T-cell (primary cell): ENCODE results near the gene TMEM143. TPM values are rescaled to one million over a fixed set of nuclear protein-coding genes. Genes with fewer than 3 reads are reported as not detected.
A peak's percentile ranks its signal among the peaks of the same experiment; 100 is the strongest.

Experiments used
- ATAC-seq, 4 experiments: fragments of 200-7000 bp in 3 of 4; fragments of 150-1000 bp in 1 of 4; cut with Tn5 transposase; replicated peaks in 1 of 4; 1 replicate in 3 of 4; 2 replicates in 1 of 4; pipeline ENCODE4 v1.10.0; 2021; ENCODE audit warnings: moderate library complexity in 3 of 4, mild to moderate bottlenecking in 2 of 4, moderate number of reproducible peaks in 1 of 4
- CTCF ChIA-PET, 2 donors: fragments of 300-600 bp; sonication (Branson Sonifier 250); formaldehyde crosslinking; loops; one replicate each; lab custom pipeline; 2022; ENCODE audit warnings: antibody characterized with exemption in 2 of 2; lab: Charles Lee
- POLR2A ChIA-PET, 2 donors: fragments of 300-600 bp; sonication (Branson Sonifier 250); formaldehyde crosslinking; loops; one replicate each; lab custom pipeline; 2022; ENCODE audit warnings: antibody characterized with exemption in 2 of 2; lab: Charles Lee
- DNase-seq, 35 experiments: peaks; one replicate each; pipeline versions ENCODE4 v3.0.0 to v3.0.0-alpha.2; 2013 to 2023
- H3K27ac ChIP-seq: one replicate; pipeline ENCODE4 v1.5.1; 2013; ENCODE audit warnings: low read length
- H3K27me3 ChIP-seq, 2 experiments: replicated peaks in 1 of 2; 1 replicate in 1 of 2; 2 replicates in 1 of 2; pipeline versions ENCODE4 v1.6.1 to v1.7.0; 2013; ENCODE audit warnings: low read length in 1 of 2, mixed read lengths in 1 of 2; ENCODE audit not compliant: control insufficient read depth in 2 of 2, insufficient read depth in 2 of 2; ENCODE audit errors: extremely low read depth in 1 of 2
- H3K36me3 ChIP-seq, 2 donors: 1 replicate in 1 of 2; 2 replicates in 1 of 2; pipeline versions ENCODE4 v1.6.1 to v1.7.0; 2013; ENCODE audit warnings: low read length in 1 of 2; ENCODE audit not compliant: control insufficient read depth in 2 of 2, insufficient read depth in 1 of 2; ENCODE audit errors: extremely low read depth in 1 of 2
- H3K4me1 ChIP-seq, 2 experiments: 1 replicate in 1 of 2; 2 replicates in 1 of 2; pipeline versions ENCODE4 v1.6.1 to v1.7.0; 2013; ENCODE audit warnings: low read length in 2 of 2, mixed read lengths in 1 of 2; ENCODE audit not compliant: insufficient read depth in 2 of 2, control insufficient read depth in 1 of 2; ENCODE audit errors: extremely low read depth in 1 of 2
- H3K4me3 ChIP-seq, 2 donors: 1 replicate in 1 of 2; 2 replicates in 1 of 2; pipeline versions ENCODE4 v1.5.1 to v1.7.0; 2013; ENCODE audit warnings: mild to moderate bottlenecking in 2 of 2, low read length in 1 of 2, moderate library complexity in 1 of 2; ENCODE audit not compliant: control insufficient read depth in 1 of 2; ENCODE audit errors: extremely low read depth in 1 of 2
- H3K9me3 ChIP-seq: 2 replicates; pipeline ENCODE4 v1.7.0; 2013
- H3K27ac Mint-ChIP-seq, 2 donors: one replicate each; pipeline ENCODE4 v1.8.0; 2020 to 2021; ENCODE audit warnings: mild to moderate bottlenecking in 2 of 2, mixed read lengths in 2 of 2
- H3K27me3 Mint-ChIP-seq, 2 donors: one replicate each; pipeline ENCODE4 v1.8.0; 2021 to 2022; ENCODE audit warnings: mixed read lengths in 2 of 2
- H3K36me3 Mint-ChIP-seq: one replicate; pipeline ENCODE4 v1.8.0; 2021; ENCODE audit warnings: mixed read lengths
- H3K4me1 Mint-ChIP-seq, 3 donors: one replicate each; pipeline ENCODE4 v1.8.0; 2020 to 2022; ENCODE audit warnings: mixed read lengths in 3 of 3, mild to moderate bottlenecking in 1 of 3
- H3K4me3 Mint-ChIP-seq, 3 donors: one replicate each; pipeline ENCODE4 v1.8.0; 2020 to 2022; ENCODE audit warnings: mild to moderate bottlenecking in 3 of 3, mixed read lengths in 3 of 3, moderate library complexity in 3 of 3
- H3K9me3 Mint-ChIP-seq, 3 donors: one replicate each; pipeline ENCODE4 v1.8.0; 2020 to 2022; ENCODE audit warnings: mixed read lengths in 3 of 3
- WGBS: methylation state at CpG from one replicate; pipeline ENCODE4 v1.1.5; 2013; ENCODE audit warnings: missing lambda C conversion rate; ENCODE audit not compliant: insufficient coverage; 5-methylcytosine and 5-hydroxymethylcytosine counted together
- total RNA-seq, 35 experiments: library from RNA in 6 of 35; stranded (reverse) in 6 of 35; fragments of 120-200 nt in 1 of 35; gene quantifications; one replicate each; pipeline versions ENCODE4 v1.2.1 to v1.2.4 and lab custom pipeline; 2013 to 2026

The TMEM143 gene
- total RNA-seq, 5 donors from 2014 or later (not counting 1 experiment from before 2014, with no cell fraction given) = 14.5 to 33.5 (median 29.0) TPM

GRCh38 chr19:48396016-48396823, 32.5 kb upstream of the TMEM143 start:
- Mint-ChIP-seq H3K36me3 (no peaks in the 10 kb centered on the region), H3K9me3 (peaks cover 0 to 6% (median 0%) of the 10 kb centered on the region in 3 donors), H3K27me3 (peaks cover 27 to 35% of the 10 kb centered on the region in 2 donors), H3K4me1 (peaks cover 39 to 51% (median 50%) of the 10 kb centered on the region in 3 donors), H3K4me3 (peak overlapping the region in 1 of 3 donors; percentile 56), H3K27ac (no peak overlapping the region)
- WGBS = 65% methylated on average over 22 of the region's 24 CpGs
- Histone ChIP-seq H3K27me3 (peaks cover 2 to 53% of the 10 kb centered on the region in 2 experiments), H3K9me3 (no peaks in the 10 kb centered on the region), H3K27ac (no peak overlapping the region), H3K4me1 (peaks cover 5 to 65% of the 10 kb centered on the region in 2 experiments), H3K4me3 (no peak overlapping the region), H3K36me3 (no peaks in the 10 kb centered on the region)
- ATAC-seq (no peak), DNase-seq (no peak)
- POLR2A ChIA-PET = no interaction called here
- CTCF ChIA-PET = no interaction called here

GRCh38 chr19:48395499-48395898, 31.8 kb upstream of the TMEM143 start:
- CTCF ChIA-PET = interaction anchor here in 1 of 2 donors (0.6 kb wide), 2 partner anchors 8 to 35 kb away, joined by 3 to 5 read pairs; no protein-coding TSS in a partner anchor
- Mint-ChIP-seq H3K4me3 (peak overlapping the region in 2 of 3 donors; percentile 13 to 56), H3K27ac (no peak overlapping the region), H3K36me3 (no peaks in the 10 kb centered on the region), H3K9me3 (peaks cover 0 to 6% (median 0%) of the 10 kb centered on the region in 3 donors), H3K4me1 (peaks cover 39 to 55% (median 50%) of the 10 kb centered on the region in 3 donors), H3K27me3 (peaks cover 27 to 35% of the 10 kb centered on the region in 2 donors)
- H3K27ac ChIP-seq = no peak overlapping the region
- no peaks in the 10 kb centered on the region for H3K36me3 ChIP-seq
- WGBS = 22% methylated on average over 6 of the region's 9 CpGs
- peaks cover 5 to 72% of the 10 kb centered on the region in 2 experiments for H3K4me1 ChIP-seq
- DNase-seq = peak in 1 of 35 experiments; percentile 21
- POLR2A ChIA-PET = interaction anchor here in 1 of 2 donors (0.7 kb wide), 1 partner anchor 12 kb away, joined by 7 read pairs; no protein-coding TSS in a partner anchor
- H3K9me3 ChIP-seq = no peaks in the 10 kb centered on the region
- H3K4me3 ChIP-seq = no peak overlapping the region
- ATAC-seq = no peak
- peaks cover 2 to 53% of the 10 kb centered on the region in 2 experiments for H3K27me3 ChIP-seq

- no peak for ATAC-seq
- CTCF ChIA-PET = interaction anchor here in 1 of 2 donors (0.6 kb wide), 2 partner anchors 8 to 35 kb away, joined by 3 to 5 read pairs; no protein-coding TSS in a partner anchor
- no peak overlapping the region for H3K27ac Mint-ChIP-seq
Measured at GRCh38 chr19:48395170-48395455, 31.4 kb upstream of the TMEM143 start.

DNA sequence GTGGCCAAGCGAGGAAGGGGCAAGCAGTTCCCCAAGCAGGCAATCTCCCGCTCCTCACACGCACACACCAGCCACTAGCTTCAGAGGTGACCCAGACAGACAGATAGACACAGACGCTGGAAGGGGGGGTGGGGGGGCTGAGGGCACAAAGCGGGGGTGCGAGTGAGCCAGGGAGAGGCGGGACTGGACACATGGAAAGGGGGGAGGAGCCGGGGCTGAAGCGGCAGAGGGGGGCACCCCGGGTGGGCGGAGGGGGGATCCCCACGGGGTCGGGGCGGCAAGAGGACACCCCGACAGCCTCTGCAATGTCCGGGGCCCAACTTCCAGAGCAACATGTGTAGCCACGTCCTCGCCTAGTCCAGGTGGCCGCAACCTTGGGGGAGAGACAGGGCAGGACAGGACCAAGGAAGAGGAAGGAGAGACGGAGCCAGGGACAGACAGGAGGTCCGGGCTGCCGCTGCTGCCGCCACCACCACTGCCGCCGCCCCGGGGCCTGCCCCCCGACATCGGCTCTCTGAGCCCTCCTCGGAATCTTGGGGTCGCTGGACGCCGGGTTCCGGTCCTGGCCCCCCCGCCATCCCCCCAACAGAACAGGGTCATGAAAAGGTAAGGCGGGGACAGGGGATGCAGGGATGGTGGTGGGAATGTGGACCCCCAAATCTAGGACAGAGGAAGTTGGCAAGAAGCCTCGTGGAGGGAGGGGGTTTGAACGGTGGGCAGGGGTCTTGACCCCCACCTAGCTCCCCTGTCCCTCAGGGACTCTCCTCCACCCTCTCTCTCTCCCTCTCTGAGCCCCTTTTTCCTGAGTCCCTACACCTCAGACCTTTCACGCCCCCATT, 30.8 kb upstream of the TMEM143 start:
- Mint-ChIP-seq H3K27ac (no peak overlapping the region), H3K4me3 (peak overlapping the region; percentile 43 to 91 (median 65)), H3K9me3 (peaks cover 0 to 4% (median 0%) of the 10 kb centered on the region in 3 donors), H3K27me3 (peaks cover 27 to 35% of the 10 kb centered on the region in 2 donors), H3K4me1 (peaks cover 40 to 57% (median 49%) of the 10 kb centered on the region in 3 donors), H3K36me3 (no peaks in the 10 kb centered on the region)
- ChIA-PET POLR2A (interaction anchor here in 1 of 2 donors (0.7 kb wide), 1 partner anchor 13 kb away, joined by 7 read pairs; no protein-coding TSS in a partner anchor), CTCF (no interaction called here)
- Histone ChIP-seq H3K4me1 (peaks cover 5 to 79% of the 10 kb centered on the region in 2 experiments), H3K27ac (no peak overlapping the region), H3K36me3 (peaks cover 0 to under 1% of the 10 kb centered on the region in 2 donors), H3K9me3 (no peaks in the 10 kb centered on the region), H3K27me3 (peaks cover 2 to 53% of the 10 kb centered on the region in 2 experiments), H3K4me3 (no peak overlapping the region)
- WGBS = 4% methylated on average over 21 of the region's 38 CpGs
- ATAC-seq (no peak), DNase-seq (peak in 1 of 35 experiments; percentile 30)

More at GRCh38 chr19:48395170-48395455, 31.4 kb upstream of the TMEM143 start:
- no peak overlapping the region for H3K27ac ChIP-seq
- H3K4me3 ChIP-seq = no peak overlapping the region
- H3K27me3 Mint-ChIP-seq = peaks cover 27 to 35% of the 10 kb centered on the region in 2 donors
- H3K9me3 Mint-ChIP-seq = peaks cover 0 to 6% (median 0%) of the 10 kb centered on the region in 3 donors
- 6% methylated on average over 3 of the region's 6 CpGs for WGBS
- peak overlapping the region in 1 of 3 donors; percentile 56 for H3K4me3 Mint-ChIP-seq
- peaks cover 41 to 56% (median 50%) of the 10 kb centered on the region in 3 donors for H3K4me1 Mint-ChIP-seq
- H3K36me3 ChIP-seq = no peaks in the 10 kb centered on the region
- peaks cover 2 to 53% of the 10 kb centered on the region in 2 experiments for H3K27me3 ChIP-seq
- no peak for DNase-seq
- POLR2A ChIA-PET = interaction anchor here in 1 of 2 donors (0.7 kb wide), 1 partner anchor 12 kb away, joined by 7 read pairs; no protein-coding TSS in a partner anchor
- H3K9me3 ChIP-seq = no peaks in the 10 kb centered on the region
- no peaks in the 10 kb centered on the region for H3K36me3 Mint-ChIP-seq
- peaks cover 5 to 76% of the 10 kb centered on the region in 2 experiments for H3K4me1 ChIP-seq

GRCh38 chr19:48393559-48394330, 30.0 kb upstream of the TMEM143 start, which contains the start of gene GRIN2D:
TSS of gene GRIN2D (plus strand) at chr19:48393668. CDS start at chr19:48398393, 4,725 bp downstream.
- H3K27ac ChIP-seq = no peak within 1 kb of the TSS
- H3K4me3 ChIP-seq = no peak within 1 kb of the TSS
- Mint-ChIP-seq H3K27ac (no peak within 1 kb of the TSS), H3K9me3 (no peaks in the 10 kb centered on the region), H3K27me3 (peaks cover 27 to 35% of the 10 kb centered on the region in 2 donors), H3K4me3 (peak within 1 kb of the TSS; percentile 43 to 91 (median 67)), H3K36me3 (peaks cover under 1% of the 10 kb centered on the region), H3K4me1 (peaks cover 38 to 59% (median 46%) of the 10 kb centered on the region in 3 donors)
- peaks cover 5 to 75% of the 10 kb centered on the region in 2 experiments for H3K4me1 ChIP-seq
- peaks cover 0 to 8% of the 10 kb centered on the region in 2 donors for H3K36me3 ChIP-seq
- WGBS = 2% methylated on average over 27 of the region's 40 CpGs
- ChIA-PET POLR2A (no interaction called here), CTCF (no interaction called here)
- peaks cover 2 to 53% of the 10 kb centered on the region in 2 experiments for H3K27me3 ChIP-seq
- DNase-seq (peak in 6 of 35 experiments; percentile 16 to 40 (median 26)), ATAC-seq (no peak)
- no peaks in the 10 kb centered on the region for H3K9me3 ChIP-seq
